Measurements from ENCODE around the gene SERPINB1.
"Not testable (repeated sequence)": the region's sequence is repeated elsewhere in the genome, so short reads cannot be mapped to it uniquely, and the experiment has no call there.

Gene SERPINB1

DNA sequence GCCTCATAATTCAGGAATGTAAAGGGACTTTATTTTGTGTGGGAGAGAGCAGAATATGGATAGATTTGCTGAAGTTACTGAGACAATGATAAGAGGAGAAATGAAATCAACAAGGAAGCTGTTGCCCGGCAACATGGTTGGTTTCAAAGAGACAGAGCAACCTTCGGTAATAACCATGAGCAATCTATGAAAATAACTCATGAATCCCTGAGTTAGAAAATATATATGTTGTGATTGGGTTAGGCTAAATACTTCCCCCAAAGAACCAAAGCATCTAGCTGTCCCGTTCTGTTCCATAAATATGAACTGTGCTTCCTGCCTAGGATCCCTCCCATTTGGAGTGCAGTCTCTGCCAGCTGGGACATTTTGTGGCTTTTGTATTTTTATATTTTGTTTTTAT, 23.1 kb downstream of the SERPINB1 start:
- DNase-seq (ENCODE audit: low read depth in 3 of 3): no peak

DNA sequence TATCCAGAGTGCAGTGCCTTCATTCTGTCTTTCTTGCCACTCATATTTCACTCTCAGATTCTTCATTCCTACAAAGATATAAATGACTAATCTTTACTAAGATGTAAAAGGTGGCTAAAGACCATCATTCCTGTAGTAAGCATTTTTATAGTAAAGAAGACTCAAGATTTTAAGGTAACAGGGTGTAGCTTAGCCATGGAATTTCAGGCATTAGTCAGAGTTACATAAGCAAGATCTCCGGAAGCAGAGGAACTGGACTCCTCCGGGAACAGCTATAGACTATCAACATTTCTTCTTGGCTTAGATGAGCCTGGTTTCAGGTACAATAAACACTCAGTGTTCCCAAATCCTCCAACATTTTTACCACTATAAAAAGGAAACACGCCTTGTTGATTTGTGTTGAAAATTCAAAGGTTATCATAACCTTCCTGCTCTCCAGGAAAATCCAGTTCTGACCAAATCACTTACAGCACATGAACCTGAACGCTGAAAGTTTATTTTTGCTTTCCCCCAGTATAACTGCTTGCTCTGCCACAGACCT, 23.7 kb downstream of the SERPINB1 start:
- DNase-seq (ENCODE audit: low read depth in 3 of 3): no peak

DNA sequence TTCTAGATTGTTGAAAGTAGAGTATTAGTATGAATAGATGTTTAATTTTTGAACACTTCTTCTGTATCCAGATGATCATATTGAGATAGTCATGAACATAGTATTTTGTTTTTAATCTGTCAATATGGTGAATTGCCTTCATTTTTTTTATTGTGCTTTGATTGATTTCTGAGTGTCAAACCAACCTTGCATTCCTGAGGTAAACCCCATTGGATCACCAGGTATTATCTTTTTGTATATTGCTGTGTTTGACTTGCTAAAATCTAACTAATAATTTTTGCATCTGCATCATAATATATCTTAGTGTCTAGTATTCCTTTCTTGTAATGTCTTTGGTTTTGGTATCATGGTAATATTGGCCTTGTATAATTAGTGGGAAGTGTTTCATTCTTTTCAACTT, 25.5 kb downstream of the SERPINB1 start:
- no peak for DNase-seq (ENCODE audit: low read depth in 3 of 3)

DNA sequence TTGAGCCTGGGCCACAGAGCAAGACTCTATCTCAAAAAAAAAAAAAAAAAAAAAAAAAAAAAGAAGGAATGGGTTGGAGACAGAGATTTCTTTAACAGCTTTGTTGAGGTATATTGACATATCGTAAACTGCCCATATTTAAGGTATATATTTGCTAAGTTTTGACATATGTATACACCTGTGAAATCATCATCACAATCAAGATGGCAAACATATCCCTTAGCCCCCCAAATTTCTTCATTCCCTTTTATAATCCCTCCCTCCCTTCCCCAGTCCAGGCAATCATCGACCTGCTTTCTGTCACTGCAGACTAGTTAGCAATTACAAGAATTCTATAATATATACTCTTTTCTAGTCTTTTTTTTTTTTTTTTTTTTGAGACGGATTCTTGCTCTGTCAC, 29.0 kb downstream of the SERPINB1 start:
- no peak for DNase-seq (ENCODE audit: low read depth in 3 of 3)

DNA sequence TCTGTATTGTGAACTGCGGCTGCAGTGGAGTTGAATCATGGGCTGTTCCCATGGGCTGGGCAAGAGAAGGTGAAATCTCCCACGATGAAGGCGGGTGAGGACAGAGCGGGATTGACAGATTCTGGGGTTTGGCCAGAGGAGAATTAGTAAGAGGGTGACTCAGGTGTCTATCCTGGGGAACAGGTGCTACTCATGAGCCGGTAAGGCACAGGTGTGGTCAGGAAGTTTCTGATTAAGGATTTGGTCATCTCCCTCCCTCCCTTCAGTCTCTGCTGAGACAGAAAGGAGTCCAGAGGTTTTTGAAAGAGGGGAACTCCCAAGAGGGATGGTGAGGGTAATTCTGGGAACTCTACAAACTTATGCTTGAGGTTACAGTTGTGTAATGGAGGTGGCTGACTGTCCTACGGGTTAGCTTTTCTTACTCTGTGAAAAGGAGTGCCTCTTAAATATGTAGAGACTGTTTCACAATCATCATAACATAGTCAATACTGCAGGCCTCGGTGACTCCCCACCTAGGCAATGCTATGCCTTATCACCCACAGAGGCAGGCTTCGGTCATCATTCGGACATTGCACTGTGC, 31.5 kb downstream of the SERPINB1 start:
- no peak for DNase-seq (ENCODE audit: low read depth in 3 of 3)

DNA sequence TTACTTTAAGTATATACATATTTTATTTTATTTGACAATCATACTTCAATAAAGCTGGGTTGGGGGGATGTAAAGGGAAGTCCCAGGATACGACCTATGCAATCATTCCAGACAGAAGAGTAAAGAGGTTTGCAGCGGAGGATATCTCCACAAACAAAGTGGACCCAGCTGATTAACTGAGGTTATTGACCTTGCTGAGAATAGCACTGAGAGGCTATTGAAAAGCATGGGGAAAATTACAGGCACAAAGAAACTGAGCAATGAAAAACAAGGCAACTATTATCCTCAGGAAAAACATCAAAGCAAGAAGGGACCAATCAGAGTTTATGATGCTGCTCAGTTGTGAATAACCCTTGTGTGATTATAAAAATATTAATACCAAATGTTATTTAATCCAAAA, 32.6 kb downstream of the SERPINB1 start:
- DNase-seq (ENCODE audit: low read depth in 3 of 3): no peak

DNA sequence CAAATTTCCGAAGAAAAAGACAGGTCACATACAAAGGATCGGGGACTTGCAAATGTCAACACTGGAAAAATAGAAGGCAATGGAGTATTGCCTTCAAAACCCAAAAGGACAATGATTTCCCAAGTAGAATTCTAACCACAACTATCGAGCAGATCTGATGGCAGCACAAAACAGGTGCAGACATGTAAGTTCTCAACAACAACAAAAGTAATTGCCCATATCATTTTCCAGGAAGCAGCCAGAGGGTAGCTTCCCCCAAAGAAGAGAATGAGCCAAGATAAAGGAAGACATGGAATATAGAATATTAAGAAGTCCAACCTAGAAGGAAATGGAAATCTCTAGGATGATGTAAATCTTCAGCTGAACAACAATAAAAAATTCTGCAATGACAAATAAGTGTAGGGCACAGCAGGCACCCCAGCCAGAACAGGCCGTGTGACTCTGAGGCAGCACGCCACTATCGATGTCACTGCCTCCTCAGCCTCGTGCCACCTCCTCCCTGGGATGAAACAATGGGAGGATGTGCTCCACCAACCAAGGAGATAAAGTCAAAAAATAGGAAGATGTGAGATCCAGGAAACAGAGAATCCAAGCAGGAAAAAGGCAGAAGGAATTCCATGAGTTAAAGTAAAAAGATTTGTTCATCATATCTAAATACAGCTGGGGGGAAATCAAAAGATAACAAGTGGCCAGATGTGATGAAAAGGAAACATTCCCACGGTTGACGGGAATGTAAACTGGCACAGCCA, 34.1 kb downstream of the SERPINB1 start:
- DNase-seq (ENCODE audit: low read depth in 3 of 3): no peak

DNA sequence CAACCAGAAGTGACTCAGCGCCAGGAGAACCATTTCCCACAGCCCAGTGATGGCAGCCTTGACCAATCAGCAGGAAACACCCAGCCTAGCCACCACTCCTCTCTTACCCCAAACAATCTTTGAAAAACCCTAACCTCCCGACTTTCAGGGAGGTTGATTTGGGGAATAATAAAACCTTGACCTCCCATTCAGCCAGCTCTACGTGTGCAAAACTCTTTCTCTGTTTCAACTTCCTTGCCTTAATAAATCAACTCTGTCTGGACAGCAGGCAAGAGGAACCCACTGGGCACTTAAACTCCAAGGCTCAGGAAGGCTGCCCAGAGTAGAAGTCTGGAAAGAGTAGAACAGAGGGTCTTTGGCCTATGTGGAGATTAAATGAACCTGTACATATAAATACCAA, 35.0 kb downstream of the SERPINB1 start:
- no peak for DNase-seq (ENCODE audit: low read depth in 3 of 3)

DNA sequence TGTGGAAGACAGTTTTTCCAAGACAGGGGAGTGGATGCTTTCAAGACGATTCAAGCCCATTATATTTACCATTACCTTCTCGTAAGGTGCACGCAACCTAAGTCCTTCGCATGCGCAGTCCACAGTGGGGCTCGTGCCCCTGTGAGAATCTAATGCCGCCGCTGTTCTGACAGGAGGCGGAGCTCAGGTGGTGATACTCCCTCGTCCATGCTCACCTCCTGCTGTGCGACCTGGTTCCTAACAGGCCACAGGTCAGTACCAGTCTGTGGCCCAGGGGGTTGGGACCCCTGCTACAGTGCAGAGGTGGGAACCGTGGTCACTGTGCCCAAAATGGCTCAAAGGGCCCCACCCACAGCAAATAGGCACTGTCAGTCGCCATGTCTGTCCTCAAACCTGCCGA, 36.6 kb downstream of the SERPINB1 start:
- no peak for DNase-seq (ENCODE audit: low read depth in 3 of 3)

DNA sequence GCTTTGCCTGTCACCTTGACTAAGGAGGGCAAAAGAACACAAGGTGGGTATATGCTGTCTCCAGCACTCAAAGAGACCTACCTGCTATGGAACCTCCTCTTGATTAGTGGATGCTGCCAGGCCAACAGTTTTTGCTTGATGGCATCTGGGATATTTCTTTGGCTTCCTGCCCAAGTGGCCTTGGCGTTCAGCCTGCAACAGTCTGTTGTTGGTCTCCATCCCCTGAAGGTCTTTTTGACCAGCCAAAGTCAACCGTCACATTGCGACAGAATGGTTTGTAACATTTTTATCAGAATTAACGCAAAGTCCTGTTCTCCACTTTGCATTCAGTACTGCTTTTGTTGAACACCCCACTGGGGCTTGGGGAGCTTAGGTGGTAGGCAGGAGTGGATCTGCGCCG, 37.1 kb downstream of the SERPINB1 start:
- no peak for DNase-seq (ENCODE audit: low read depth in 3 of 3)

DNA sequence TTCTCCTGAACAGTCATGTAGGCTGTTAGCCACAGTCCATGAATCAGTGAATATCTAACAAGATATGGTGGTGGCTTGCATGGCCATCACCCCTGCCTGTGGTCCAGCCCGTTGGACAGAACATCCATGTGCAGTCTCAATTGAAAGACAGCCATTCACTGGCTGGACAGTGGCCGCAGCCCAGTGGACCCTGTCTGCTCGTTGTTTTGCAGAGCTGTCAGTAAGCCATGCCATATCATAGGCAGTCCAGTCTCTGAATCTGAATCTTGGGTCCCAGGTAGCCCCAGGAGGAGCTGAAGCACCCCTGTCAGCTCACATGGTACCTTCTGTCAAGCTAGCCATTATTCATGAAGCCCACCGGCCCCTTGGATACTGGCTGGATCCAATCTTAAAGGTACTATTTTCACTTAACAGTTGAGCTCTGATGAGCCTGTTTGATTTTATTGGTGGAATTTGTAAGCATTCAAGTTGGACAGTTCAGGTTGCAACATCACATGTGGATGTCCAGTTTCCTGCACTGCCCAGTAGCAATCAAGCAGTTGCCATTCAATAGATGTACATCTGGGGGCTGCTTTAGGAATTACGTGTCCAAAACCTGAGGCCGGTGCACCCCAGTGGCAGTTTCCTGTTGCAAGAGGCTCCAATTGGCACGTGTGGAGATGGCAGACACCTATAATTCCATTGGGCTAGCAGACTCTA, 37.8 kb downstream of the SERPINB1 start:
- DNase-seq (ENCODE audit: low read depth in 3 of 3): no peak

DNA sequence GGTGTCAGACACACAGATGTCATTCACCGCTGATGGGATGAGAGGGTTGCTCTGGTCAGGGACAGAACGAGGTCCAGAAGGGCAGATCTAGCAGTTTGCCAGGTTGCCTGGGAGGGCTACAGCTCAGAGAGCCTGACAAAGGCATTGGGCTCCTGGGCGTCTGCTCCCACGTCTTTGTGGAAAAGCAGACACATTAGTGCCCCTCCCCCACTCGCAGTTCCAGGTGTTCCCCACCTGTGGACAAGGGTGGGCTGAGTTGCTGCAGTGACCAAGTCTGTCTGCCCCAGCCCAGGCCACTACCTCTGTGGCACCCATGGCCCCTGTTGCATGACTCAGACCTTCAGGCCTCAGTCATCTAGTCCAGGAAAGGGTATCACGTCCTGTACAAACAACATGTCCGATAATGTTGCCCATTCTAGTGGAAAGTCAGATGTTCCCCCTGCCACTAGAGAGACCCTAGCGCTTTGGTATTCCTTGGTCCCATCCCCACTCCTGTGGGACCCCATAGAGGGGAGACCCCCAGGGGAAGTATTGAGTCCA, 39.1 kb downstream of the SERPINB1 start:
- no peak for DNase-seq (ENCODE audit: low read depth in 3 of 3)

DNA sequence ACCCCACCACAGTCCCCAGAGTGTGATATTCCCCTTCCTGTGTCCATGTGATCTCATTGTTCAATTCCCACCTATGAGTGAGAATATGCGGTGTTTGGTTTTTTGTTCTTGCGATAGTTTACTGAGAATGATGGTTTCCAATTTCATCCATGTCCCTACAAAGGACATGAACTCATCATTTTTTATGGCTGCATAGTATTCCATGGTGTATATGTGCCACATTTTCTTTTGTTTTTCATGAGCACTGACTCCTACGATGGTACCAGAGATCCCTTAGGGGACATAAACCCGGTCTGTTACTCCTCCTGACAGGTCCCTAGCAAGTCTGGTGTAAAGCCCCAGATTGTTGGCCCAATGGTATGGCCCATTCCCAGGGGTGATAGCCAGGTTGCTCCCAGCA, 40.0 kb downstream of the SERPINB1 start:
- not testable (repeated sequence) for DNase-seq (ENCODE audit: low read depth in 3 of 3)

DNA sequence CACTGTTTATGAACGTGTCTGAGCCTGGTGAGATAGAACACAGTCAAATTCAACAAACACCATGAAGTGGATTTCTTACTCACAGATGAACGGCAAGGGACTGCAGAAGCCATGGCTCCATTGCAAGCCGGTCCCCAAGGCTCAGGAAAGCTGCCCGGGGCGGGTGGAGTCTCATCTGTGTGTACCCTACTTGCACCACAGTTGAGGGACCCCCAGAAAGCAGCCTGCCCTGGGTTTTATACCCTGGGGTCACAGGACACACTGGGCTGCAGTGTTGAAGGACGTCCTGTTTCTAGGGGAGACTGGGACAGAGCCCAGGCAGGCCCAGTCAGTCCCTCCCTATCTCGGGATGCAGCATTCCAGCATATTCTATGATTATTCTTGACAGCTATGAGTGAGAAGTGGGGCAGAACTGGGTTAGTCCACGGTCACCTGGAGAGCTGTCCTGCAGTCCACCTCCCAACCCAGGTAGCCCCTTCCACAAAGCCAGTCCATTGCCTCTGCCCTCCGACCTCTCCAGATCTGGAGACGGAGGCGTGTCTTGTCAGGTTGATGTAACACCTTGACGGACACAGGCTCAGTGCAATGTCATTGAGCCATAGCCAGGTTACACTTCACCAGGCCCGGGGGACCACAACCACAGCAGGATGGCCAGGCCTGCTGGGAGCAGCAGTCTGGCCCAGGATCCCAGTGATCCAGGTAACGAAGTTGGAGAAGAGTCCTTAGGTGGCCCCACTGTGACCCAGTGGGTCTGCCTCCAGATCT, 40.9 kb downstream of the SERPINB1 start:
- no peak for DNase-seq (ENCODE audit: low read depth in 3 of 3)

DNA sequence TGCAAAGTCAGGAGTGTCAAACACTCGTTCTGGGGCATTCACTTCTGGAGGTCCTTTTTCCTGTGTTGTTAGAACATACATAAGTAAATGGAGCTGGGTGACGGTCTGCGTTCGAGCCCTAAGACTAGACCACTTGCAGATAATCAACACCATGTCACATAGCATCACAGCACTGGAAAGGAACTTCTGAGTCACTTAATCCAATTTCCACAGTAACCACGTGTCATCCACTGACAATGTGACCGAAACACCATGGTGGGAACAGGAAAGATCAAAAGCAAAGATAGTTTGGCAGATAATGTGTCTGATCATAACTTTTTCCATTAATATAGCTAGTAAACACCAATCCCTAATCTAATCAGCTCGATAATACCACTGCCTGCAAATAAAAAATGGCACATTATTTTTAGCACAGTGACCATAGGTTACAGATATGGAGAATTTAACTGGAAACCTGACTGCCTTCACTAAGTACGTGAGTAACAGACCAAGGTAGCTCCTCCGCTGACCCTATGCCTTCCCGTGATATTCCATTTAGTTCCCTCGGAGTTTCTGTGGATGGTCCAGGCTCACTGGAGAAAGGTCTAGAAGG, 41.6 kb downstream of the SERPINB1 start:
- no peak for DNase-seq (ENCODE audit: low read depth in 3 of 3)

DNA sequence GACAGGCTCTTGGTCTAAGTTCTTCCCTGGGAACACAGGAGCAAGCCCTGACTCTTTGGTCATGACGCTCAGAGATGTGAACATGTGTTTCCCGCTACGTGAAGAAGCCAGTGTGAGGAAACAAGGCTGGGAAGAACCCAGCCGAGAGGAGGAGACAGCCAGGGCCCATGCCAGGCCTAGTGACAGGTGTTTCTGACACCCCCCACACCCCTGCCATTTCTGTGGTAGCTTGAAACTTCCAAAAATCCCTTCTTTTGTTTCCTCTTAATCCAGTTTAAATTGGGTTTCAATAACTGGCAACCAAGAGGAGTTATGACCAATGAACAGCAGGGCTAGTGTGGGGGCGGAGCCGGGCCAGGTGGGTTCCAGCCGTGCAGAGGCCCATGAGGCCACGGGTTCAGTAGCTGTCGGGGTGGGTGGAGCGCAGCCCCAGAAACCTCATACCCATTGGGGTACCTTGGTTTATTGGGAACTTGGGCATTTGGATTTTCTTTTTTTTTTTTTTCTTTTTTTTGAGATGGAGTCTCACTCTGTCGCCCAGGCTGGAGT, 43.0 kb downstream of the SERPINB1 start:
- DNase-seq (ENCODE audit: low read depth in 3 of 3): no peak

DNA sequence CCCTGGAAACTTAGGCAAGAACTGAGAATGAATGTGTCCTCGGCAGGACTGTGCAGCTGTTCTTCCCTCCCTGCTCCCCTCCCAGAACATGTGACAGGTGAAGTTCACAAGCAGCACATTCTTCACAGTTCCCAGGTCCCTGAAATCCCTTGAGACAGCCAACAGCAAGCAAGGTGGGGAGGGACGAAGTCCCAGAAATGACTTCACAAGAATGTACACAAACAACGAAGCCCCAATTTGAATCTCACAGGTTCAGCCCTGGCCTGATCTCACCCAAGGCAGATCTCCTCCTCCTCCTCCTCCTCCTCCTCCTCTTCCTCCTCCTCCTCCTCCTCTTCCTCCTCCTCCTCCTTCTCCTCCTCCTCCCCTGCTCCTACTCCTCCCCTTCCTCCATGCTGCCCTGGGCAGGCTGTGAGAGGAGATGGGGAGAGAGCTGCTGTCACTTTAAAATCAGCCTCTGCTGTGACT, 44.1 kb downstream of the SERPINB1 start:
- DNase-seq (ENCODE audit: low read depth in 3 of 3): no peak

DNA sequence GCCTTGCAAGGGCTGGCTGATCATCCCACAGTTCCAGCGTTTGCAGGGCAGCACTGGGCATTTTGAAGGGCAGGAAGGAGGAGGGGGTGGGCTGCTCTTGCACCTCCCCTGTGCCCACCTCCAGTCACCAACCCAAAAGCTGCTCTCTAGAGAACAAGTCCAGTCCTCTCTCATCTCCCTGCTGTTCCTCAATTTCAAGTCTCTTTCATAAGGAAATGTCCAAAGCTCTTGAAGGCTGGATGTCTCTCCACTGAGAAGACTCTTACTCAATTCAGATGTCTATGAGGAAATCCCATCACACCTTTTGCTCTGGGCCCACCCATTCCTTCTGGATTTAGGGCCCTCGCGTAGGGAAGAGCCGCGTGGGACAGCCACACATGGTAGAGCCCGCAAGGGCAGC, 44.8 kb downstream of the SERPINB1 start:
- DNase-seq (ENCODE audit: low read depth in 3 of 3): no peak

DNA sequence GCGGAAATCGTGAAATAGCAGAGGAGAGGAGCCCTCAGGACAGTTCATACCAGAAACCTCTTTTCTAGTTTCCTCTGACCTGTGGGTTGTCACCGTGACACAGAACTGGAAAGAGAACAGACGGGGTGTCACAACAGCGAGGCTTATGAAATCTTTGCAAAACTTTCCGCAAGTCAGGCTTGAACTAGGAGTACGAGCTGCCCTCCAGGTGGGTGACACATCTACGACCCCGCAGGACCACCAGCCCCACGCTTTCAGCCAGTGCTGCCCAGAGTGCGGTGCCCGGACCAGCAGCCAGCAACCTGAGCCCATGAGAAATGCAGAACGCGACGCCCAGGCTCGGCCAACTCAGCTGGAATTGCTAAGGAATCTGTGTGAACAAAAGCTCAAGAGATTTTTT, 45.7 kb downstream of the SERPINB1 start:
- DNase-seq (ENCODE audit: low read depth in 3 of 3): no peak

DNA sequence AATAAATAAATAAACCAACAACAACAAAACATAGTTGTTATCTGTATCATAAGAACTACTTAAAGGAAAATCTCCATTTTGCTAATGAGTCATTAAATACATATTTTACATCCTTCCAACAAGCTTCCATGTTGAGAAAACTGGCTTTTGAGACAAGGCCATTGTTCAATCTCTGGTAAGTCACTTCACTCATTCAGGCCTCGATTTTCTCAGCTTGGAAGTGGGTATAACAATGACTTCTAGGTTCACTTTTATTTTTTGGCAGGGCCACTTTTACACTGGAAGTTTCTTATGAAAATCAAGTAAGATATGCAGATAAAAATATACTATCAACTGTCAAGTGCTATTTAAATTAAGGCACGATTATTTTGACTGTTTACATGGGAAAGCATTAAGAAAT, 46.5 kb downstream of the SERPINB1 start:
- no peak for DNase-seq (ENCODE audit: low read depth in 3 of 3)

DNA sequence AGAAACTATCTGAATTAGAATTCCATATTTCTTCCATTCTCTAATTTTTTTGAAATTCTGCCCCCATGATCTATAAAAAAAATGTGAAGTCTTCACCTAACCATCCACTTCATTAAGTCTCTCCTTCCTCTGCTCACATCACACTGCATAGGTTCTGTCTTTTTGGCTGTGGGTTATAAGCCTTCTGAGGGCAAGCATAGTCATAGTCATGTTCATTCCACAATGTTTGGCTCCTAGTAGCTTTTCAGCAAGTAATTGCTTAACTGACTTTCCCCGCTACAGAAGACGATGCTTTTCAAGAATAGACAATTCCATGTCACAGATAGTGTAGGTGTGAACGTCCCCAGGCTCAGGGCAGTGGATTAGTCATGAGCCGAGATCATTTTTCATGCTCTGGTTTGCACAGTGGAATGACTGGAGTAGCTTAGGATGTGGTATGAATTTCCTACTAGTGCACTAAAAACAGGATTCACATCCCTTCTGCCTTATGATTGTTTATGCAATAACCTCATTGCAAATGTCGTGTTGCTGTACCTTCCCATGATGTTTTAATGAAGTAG, 47.4 kb downstream of the SERPINB1 start:
- no peak for DNase-seq (ENCODE audit: low read depth in 3 of 3)
